K562 (cell line): Measurements from ENCODE around the gene SCAMP1. TPM values are rescaled to one million over a fixed set of nuclear protein-coding genes. Genes with fewer than 3 reads are reported as not detected.

Source experiments
- ARID4B ChIP-seq: sonication (generic); formaldehyde crosslinking; IDR thresholded peaks from 2 replicates; pipeline ENCODE4 v1.8.0; 2022; ENCODE audit warnings: mild to moderate bottlenecking, missing genetic modification reagents
- CLOCK ChIP-seq: fragments of 250-450 bp; sonication (Bioruptor Pico); IDR thresholded peaks from 2 replicates; pipeline ENCODE4 v1.4.0; 2020; ENCODE audit warnings: mild to moderate bottlenecking, moderate library complexity, borderline replicate concordance
- FOXK2 ChIP-seq, 2 experiments: fragments of 450-650 bp; IDR thresholded peaks in 1 of 2; conservative IDR thresholded peaks in 1 of 2; 2 replicates each; pipeline ENCODE4 v1.6.1; 2016; ENCODE audit warnings: low read depth in 2 of 2, mild to moderate bottlenecking in 1 of 2
- JUND ChIP-seq, 2 experiments: IDR thresholded peaks; 2 replicates in 1 of 2; 3 replicates in 1 of 2; pipeline ENCODE4 v1.6.1; 2011; ENCODE audit warnings: borderline replicate concordance in 2 of 2, low read depth in 2 of 2, low read length in 2 of 2, improper control_type of control experiment in 1 of 2, missing biosample characterization in 1 of 2, missing genetic modification characterization in 1 of 2, missing genetic modification reagents in 1 of 2
- NFE2 ChIP-seq: IDR thresholded peaks from 2 replicates; pipeline ENCODE4 v1.6.1; 2014; ENCODE audit warnings: antibody characterized with exemption, low read depth
- NFIX ChIP-seq: fragments of 250-450 bp; sonication (Bioruptor Pico); IDR thresholded peaks from 2 replicates; pipeline ENCODE4 v1.4.0; 2020; ENCODE audit warnings: low read depth, mild to moderate bottlenecking, moderate library complexity
- NR3C1 ChIP-seq: sonication (generic); formaldehyde crosslinking; IDR thresholded peaks from 2 replicates; pipeline ENCODE4 v1.8.1; 2022; ENCODE audit warnings: missing genetic modification reagents
- POLR2B ChIP-seq: fragments of 450-650 bp; IDR thresholded peaks from 2 replicates; pipeline ENCODE4 v1.6.1; 2018; ENCODE audit warnings: low read depth; ENCODE audit not compliant: partially characterized antibody
- POLR2H ChIP-seq: IDR thresholded peaks from 2 replicates; pipeline ENCODE4 v1.6.1; 2016; ENCODE audit warnings: missing genetic modification characterization, low read depth, mild to moderate bottlenecking, control low read depth, missing compliant biosample characterization, moderate library complexity
- RAD21 ChIP-seq, 2 experiments: fragments of 250-450 bp in 1 of 2; fragments of 450-650 bp in 1 of 2; sonication (Bioruptor Pico) in 1 of 2; formaldehyde crosslinking in 1 of 2; IDR thresholded peaks in 1 of 2; conservative IDR thresholded peaks in 1 of 2; 2 replicates each; pipeline versions ENCODE4 v1.4.0 to v1.8.0; 2020 to 2022; ENCODE audit warnings: mild to moderate bottlenecking in 2 of 2, moderate library complexity in 1 of 2
- RFX7 ChIP-seq: fragments of 250-450 bp; sonication (Bioruptor Pico); IDR thresholded peaks from 2 replicates; pipeline ENCODE4 v1.5.1; 2021; ENCODE audit warnings: mild to moderate bottlenecking
- SAP30 ChIP-seq: fragments of 200-600 bp; sonication (generic); IDR thresholded peaks from 2 replicates; pipeline ENCODE4 v1.6.1; 2012; ENCODE audit warnings: borderline replicate concordance, low read depth, mild to moderate bottlenecking, moderate library complexity, low read length, control low read depth, inconsistent platforms; ENCODE audit not compliant: insufficient read depth, poor library complexity, severe bottlenecking
- SIRT6 ChIP-seq: IDR thresholded peaks from one replicate; pipeline ENCODE4 v1.6.1; 2012; ENCODE audit warnings: low read depth, mild to moderate bottlenecking, control low read depth, inconsistent platforms, low read length, moderate library complexity
- ZKSCAN3 ChIP-seq: fragments of 250-450 bp; sonication (Bioruptor Pico); IDR thresholded peaks from 2 replicates; pipeline ENCODE4 v1.4.0; 2020
- ZNF644 ChIP-seq: fragments of 200-800 bp; sonication (Bioruptor generic); IDR thresholded peaks from 2 replicates; pipeline ENCODE4 v1.6.1; 2016; ENCODE audit warnings: low read depth, missing genetic modification characterization, missing compliant biosample characterization
- polyA plus RNA-seq, 8 experiments: library from polyadenylated mRNA; depleted of rRNA in 4 of 8; stranded (reverse) in 5 of 8; unstranded in 3 of 8; fragments of >200 nt; fragmentation: Nextera tagmentation in 2 of 8; fragmentation: Illumina TruSeq in 1 of 8; extraction: Ambion mirVana in 2 of 8; extraction: Trizol in 1 of 8; gene quantifications; 2 replicates each; pipeline versions ENCODE4 v1.2.1 to v1.2.3, GENCODE V29; 2011 to 2014; ENCODE audit warnings: inconsistent platforms in 1 of 8, missing spikeins in 1 of 8
- total RNA-seq, 7 experiments: library from RNA; depleted of rRNA in 6 of 7; stranded (reverse); fragments of >200 nt in 6 of 7; fragmentation: Illumina TruSeq in 2 of 7; extraction: Trizol in 2 of 7; gene quantifications; 2 replicates each; pipeline versions ENCODE4 v1.2.1 to v1.2.3, GENCODE V29; 2011 to 2021; ENCODE audit warnings: low replicate concordance in 1 of 7
- TF ChIP-seq, protein P1 (sequence below): fragments of 450-650 bp; IDR thresholded peaks from 2 replicates; pipeline ENCODE4 v1.6.1; 2016; ENCODE audit warnings: mild to moderate bottlenecking

The SCAMP1 gene
- total and polyA plus RNA-seq, 9 of the 15 experiments (the other 6 are each of a cell fraction or from before 2014, with no cell fraction given), result 5.4 to 23.9 (median 13.8) TPM

DNA sequence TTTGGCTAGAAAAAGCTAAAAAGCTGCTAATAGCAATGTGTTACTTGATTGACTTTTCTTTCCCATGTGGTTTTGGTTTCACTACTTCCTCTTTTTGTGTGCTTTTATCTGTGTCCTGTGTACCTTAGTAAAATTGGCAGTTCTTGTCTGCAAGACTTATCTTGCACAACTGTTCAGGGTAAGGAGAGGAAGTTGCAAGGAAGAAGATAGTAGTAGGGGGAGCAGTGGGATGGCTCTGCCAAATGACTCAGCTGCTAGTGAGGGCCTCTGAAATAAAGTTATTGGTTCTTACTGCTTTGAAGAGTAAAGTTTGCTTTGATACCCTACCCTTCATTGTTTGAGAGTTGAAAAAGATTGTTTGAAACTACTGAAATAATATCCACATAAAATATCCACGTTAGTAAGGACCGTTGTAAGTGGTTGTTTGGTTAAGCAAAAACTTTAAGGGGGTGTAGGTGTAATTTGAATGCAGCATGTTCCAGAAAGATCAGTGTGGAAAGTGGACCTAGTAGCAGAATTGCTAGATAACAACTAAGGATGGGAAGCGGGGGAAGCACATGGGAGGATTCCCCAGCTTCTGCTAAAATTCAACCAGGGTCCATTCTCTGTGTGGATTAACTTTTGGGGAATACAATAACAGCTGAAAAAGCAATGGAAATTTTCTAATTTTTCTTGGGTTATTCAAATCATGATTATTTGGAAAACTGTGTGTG is 123.5 kb downstream of the SCAMP1 start (continued):
- no peak for TF ChIP-seq SAP30
- no peak for TF ChIP-seq ARID4B
- TF ChIP-seq FOXK2 (conservative IDR thresholded peaks at IDR 0.05 in 1 of 2, IDR thresholded peaks at IDR 0.05 in 1 of 2; ENCODE audit: low read depth in 2 of 2), result peak; percentile 82 to 94
- TF ChIP-seq NFIX (CRISPR knock-in tag), result no peak
- peak; percentile 13 for TF ChIP-seq POLR2B
- peak; percentile 96 for TF ChIP-seq NFE2
- TF ChIP-seq SIRT6, result no peak
- peak; percentile 79; the same call in 1 of the 2 replicates for TF ChIP-seq ZNF644
- no peak; a peak in 2 of 4 replicates for TF ChIP-seq RAD21 (CRISPR knock-in tag; conservative IDR thresholded peaks at IDR 0.05 in 1 of 2, IDR thresholded peaks at IDR 0.05 in 1 of 2)
- TF ChIP-seq ZKSCAN3, result no peak
- TF ChIP-seq, protein P1, sequence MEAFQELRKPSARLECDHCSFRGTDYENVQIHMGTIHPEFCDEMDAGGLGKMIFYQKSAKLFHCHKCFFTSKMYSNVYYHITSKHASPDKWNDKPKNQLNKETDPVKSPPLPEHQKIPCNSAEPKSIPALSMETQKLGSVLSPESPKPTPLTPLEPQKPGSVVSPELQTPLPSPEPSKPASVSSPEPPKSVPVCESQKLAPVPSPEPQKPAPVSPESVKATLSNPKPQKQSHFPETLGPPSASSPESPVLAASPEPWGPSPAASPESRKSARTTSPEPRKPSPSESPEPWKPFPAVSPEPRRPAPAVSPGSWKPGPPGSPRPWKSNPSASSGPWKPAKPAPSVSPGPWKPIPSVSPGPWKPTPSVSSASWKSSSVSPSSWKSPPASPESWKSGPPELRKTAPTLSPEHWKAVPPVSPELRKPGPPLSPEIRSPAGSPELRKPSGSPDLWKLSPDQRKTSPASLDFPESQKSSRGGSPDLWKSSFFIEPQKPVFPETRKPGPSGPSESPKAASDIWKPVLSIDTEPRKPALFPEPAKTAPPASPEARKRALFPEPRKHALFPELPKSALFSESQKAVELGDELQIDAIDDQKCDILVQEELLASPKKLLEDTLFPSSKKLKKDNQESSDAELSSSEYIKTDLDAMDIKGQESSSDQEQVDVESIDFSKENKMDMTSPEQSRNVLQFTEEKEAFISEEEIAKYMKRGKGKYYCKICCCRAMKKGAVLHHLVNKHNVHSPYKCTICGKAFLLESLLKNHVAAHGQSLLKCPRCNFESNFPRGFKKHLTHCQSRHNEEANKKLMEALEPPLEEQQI, result peak; percentile 95
- TF ChIP-seq RFX7 (CRISPR knock-in tag), result 0 out of 2 replicates have a peak, but pooled peaks have one; percentile 45
- 0 out of 2 replicates have a peak, but pooled peaks have one; percentile 59 for TF ChIP-seq POLR2H (tag)
- 0 out of 2 replicates have a peak, but pooled peaks have one; percentile 19 for TF ChIP-seq CLOCK
- peak; percentile 88 for TF ChIP-seq JUND (IDR thresholded peaks at IDR 0.05; ENCODE audit: borderline replicate concordance, low read depth, low read length)
- TF ChIP-seq JUND (tag; IDR thresholded peaks at IDR 0.05; ENCODE audit: borderline replicate concordance, low read depth, low read length), result peak; percentile 89; the same call in 2 of the 3 replicates
- TF ChIP-seq NR3C1, result no peak
